ENCODE measurements around the gene MALL.
"Not testable (repeated sequence)": the region's sequence is repeated elsewhere in the genome, so short reads cannot be mapped to it uniquely, and the experiment has no call there.

The MALL gene

GRCh38 chr2:110099038-110099425 is 16.6 kb downstream of the MALL start:
- DNase-seq (ENCODE audit: low read depth): no peak
- no peak for TF ChIP-seq CTCF (conservative IDR thresholded peaks at IDR 0.05; ENCODE audit: control insufficient read depth, insufficient read depth, low read depth, low read length)
- no peak overlapping the region for H3K4me3 ChIP-seq (ENCODE audit: control insufficient read depth, low read depth, low read length)

GRCh38 chr2:110097506-110098220 is 18.0 kb downstream of the MALL start:
- no peak for DNase-seq (ENCODE audit: low read depth)
- H3K4me3 ChIP-seq (ENCODE audit: control insufficient read depth, low read depth, low read length): no peak overlapping the region
- TF ChIP-seq CTCF (conservative IDR thresholded peaks at IDR 0.05; ENCODE audit: control insufficient read depth, insufficient read depth, low read depth, low read length): no peak

- DNase-seq (ENCODE audit: low read depth): no peak
- TF ChIP-seq CTCF (conservative IDR thresholded peaks at IDR 0.05; ENCODE audit: control insufficient read depth, insufficient read depth, low read depth, low read length): no peak
- H3K4me3 ChIP-seq (ENCODE audit: control insufficient read depth, low read depth, low read length): no peak overlapping the region
Observed at GRCh38 chr2:110095994-110096633, 19.5 kb downstream of the MALL start.

- H3K4me3 ChIP-seq (ENCODE audit: control insufficient read depth, low read depth, low read length); DNase-seq (ENCODE audit: low read depth): not testable (repeated sequence)
Observed at GRCh38 chr2:110094884-110095534, 20.6 kb downstream of the MALL start.

GRCh38 chr2:110093924-110094323 is 21.7 kb downstream of the MALL start:
- not testable (repeated sequence) for H3K4me3 ChIP-seq (ENCODE audit: control insufficient read depth, low read depth, low read length); DNase-seq (ENCODE audit: low read depth)

- DNase-seq (ENCODE audit: low read depth); H3K4me3 ChIP-seq (ENCODE audit: control insufficient read depth, low read depth, low read length): not testable (repeated sequence)
Observed at GRCh38 chr2:110090164-110090563, 25.5 kb downstream of the MALL start.

- DNase-seq (ENCODE audit: low read depth): not testable (repeated sequence)
Observed at GRCh38 chr2:110083757-110084156, 31.9 kb downstream of the MALL start.

GRCh38 chr2:110083162-110083561 is 32.5 kb downstream of the MALL start:
- H3K4me3 ChIP-seq (ENCODE audit: control insufficient read depth, low read depth, low read length); DNase-seq (ENCODE audit: low read depth): not testable (repeated sequence)

More at GRCh38 chr2:110083757-110084156, 31.9 kb downstream of the MALL start:
- H3K4me3 ChIP-seq (ENCODE audit: control insufficient read depth, low read depth, low read length): not testable (repeated sequence)

GRCh38 chr2:110078104-110078503 is 37.5 kb downstream of the MALL start:
- DNase-seq (ENCODE audit: low read depth); H3K4me3 ChIP-seq (ENCODE audit: control insufficient read depth, low read depth, low read length): not testable (repeated sequence)

GRCh38 chr2:110075896-110076295 is 39.7 kb downstream of the MALL start:
- H3K4me3 ChIP-seq (ENCODE audit: control insufficient read depth, low read depth, low read length); DNase-seq (ENCODE audit: low read depth): not testable (repeated sequence)

GRCh38 chr2:110069869-110070268 is 45.8 kb downstream of the MALL start:
- not testable (repeated sequence) for H3K4me3 ChIP-seq (ENCODE audit: control insufficient read depth, low read depth, low read length); DNase-seq (ENCODE audit: low read depth)

- DNase-seq (ENCODE audit: low read depth); H3K4me3 ChIP-seq (ENCODE audit: control insufficient read depth, low read depth, low read length): not testable (repeated sequence)
Observed at GRCh38 chr2:110068153-110068552, 47.5 kb downstream of the MALL start.

- not testable (repeated sequence) for H3K4me3 ChIP-seq (ENCODE audit: control insufficient read depth, low read depth, low read length); DNase-seq (ENCODE audit: low read depth)
Observed at GRCh38 chr2:110062332-110062731, 53.3 kb downstream of the MALL start.

- not testable (repeated sequence) for DNase-seq (ENCODE audit: low read depth); H3K4me3 ChIP-seq (ENCODE audit: control insufficient read depth, low read depth, low read length)
Observed at GRCh38 chr2:110060550-110060949, 55.1 kb downstream of the MALL start.

All from fibroblast of mammary gland (primary cell).